RPMI7951 (cell line): ENCODE results near the gene TMEM138. TPM values are rescaled to one million over a fixed set of nuclear protein-coding genes. Genes with fewer than 3 reads are reported as not detected.

Source experiments
- DNase-seq: peaks from one replicate; pipeline ENCODE4 v3.0.0-alpha.2; 2012; ENCODE audit warnings: low read depth
- total RNA-seq: library from RNA; depleted of rRNA; stranded (reverse); fragments of >200 nt; shearing (Covaris generic); gene quantifications from 2 replicates; pipeline ENCODE4 v1.2.3, GENCODE V29; 2014; rRNA removed

TMEM138 gene
- total RNA-seq, result 62.4 and 99.0 TPM in 2 replicates

- DNase-seq, result peak; percentile 93
These were observed at the start of gene TMEM138, which contains the start of gene CYB561A3 for GRCh38 chr11:61361741-61362541. TSS of gene TMEM138 (plus strand) at chr11:61362374. CDS start at chr11:61364391, 2,017 bp downstream. TSS of gene CYB561A3 (minus strand) at chr11:61361882. CDS start at chr11:61356713, 5,169 bp downstream.

DNA sequence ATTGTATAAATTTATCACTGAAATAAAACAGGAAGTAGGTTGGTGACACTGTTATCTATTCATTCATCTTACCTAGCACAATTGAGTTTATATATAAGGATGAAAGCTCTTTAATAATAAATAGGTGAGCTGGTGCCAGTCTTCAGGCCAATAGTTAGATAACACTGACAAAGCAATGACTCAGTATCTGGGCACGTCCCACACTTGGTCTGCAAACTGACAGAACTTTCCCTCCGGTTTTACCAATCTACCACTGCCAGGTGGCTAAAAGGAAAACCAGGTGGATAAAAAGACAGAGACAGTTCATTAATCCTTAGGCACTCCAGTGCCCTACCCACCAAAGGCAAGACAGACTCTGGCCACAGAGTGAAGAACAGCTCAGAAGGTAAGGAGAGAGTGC lies 46.9 kb upstream of the TMEM138 start:
- no peak for DNase-seq

DNA sequence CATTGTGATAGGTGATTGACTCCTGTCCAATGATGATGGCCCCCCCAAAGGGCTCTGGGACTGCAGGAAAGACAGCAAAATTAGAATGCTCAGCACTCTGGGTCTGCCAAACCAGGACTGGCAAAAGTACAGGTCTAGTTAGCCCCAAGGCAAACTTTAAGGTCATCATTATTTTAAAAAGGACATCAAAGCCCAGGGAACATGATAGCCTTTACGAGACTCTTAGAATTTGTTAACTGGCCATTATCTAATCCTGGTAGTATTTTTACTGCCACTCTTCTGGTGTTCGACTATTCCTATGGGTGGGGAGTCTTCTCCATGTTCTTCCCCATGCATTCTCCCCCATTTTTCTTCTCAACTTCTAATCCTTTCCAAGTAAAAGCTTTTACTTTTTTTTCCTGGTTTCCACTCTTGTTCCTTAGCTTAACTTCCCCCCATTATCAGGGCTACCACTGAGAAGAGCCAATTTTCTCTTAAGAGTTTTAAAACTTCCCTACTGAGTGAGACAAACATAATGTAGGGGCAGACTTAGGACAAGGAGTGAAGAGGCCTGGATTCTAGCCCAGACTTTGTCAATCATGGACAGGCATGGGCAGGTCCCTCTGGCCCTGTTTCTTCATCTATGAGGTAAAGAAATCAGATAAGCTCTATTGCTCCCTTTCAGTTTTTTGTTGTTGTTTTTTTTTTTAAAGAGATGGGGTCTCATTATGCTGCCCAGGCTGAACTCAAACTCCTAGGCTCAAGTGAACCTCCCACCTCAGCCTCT lies 36.3 kb upstream of the TMEM138 start:
- DNase-seq, result no peak

- no peak for DNase-seq
These were observed 34.5 kb upstream of the TMEM138 start for GRCh38 chr11:61327669-61328071.

- no peak for DNase-seq
These were observed 33.8 kb upstream of the TMEM138 start for GRCh38 chr11:61328351-61328750.

- no peak for DNase-seq
These were observed 32.3 kb upstream of the TMEM138 start for GRCh38 chr11:61329871-61330270.

DNA sequence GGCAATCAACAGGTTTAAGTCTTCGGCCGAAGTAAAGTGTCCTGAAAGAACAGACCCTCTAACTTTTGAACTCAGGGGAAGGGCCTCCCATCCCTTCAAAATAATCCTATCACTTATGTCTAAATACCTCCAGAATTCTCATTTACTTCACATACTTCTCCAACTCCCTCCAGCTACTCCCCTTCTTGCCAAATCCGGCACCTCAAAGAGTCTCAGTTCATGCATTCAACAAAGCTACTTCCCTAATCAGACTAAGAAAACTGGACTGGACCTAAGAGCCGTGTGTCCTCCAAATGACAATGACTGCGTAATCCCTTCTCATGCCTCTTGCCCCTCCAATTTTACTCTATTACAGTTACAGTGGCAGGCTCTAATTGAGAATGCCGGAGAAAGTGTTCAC lies 30.5 kb upstream of the TMEM138 start:
- DNase-seq, result no peak

- peak; percentile 43 for DNase-seq
These were observed 29.8 kb upstream of the TMEM138 start for GRCh38 chr11:61332281-61332796.

GRCh38 chr11:61332797-61333549 lies 29.2 kb upstream of the TMEM138 start, which contains the start of the genes DDB1 and TKFC:
TSS of gene DDB1 (minus strand) at chr11:61333105. CDS start at chr11:61332968, 137 bp downstream.
TSS of gene TKFC (plus strand) at chr11:61333228. CDS start at chr11:61334729, 1,501 bp downstream.
- DNase-seq, result peak; percentile 91

GRCh38 chr11:61333550-61334433 lies 28.4 kb upstream of the TMEM138 start:
- no peak for DNase-seq

DNA sequence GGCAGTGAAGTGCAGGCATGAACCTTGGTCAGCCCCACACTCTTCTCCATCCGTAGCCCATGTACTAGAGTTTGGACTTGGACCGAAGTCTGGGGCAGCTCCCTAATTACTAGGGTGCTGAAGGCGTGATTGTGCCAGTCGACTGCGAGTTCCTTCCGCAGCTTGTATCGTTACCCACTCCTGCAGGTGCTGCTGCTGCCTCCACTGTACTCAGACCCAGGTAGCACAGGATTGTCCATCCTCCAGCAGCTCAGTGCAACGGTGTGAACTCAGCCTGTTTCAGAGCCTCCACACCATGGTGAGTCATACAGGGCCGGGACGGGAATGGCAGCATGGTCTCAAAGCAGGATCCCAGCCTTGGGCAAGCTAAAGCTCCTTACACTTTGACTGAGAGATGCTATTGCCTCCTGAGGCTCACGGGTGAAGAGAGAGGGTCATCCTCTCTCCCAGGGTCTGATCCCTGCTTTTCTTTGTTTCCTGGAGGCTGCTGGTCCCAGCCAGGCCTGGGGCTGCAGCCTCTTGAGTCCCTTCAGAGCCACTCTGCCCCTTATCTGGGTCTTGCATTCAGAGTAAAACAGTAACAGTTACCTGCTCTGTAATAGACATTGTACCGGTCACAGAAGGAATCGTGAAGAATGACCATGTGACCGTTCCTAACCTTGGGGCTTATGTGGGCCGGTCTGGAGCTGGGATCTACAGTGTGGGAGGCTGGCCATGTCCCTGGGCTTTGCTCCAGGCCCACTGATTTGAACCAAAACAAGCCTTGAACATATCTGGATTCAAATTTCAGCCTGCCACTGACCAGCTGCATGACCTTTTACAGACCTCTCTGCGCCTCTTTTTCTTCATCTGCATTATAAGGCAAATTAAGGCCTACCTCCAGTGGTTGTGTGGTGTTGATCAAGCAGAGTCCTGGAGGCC lies 27.5 kb upstream of the TMEM138 start:
- peak; percentile 62 for DNase-seq

GRCh38 chr11:61335355-61335710 lies 26.8 kb upstream of the TMEM138 start:
- no peak for DNase-seq

DNA sequence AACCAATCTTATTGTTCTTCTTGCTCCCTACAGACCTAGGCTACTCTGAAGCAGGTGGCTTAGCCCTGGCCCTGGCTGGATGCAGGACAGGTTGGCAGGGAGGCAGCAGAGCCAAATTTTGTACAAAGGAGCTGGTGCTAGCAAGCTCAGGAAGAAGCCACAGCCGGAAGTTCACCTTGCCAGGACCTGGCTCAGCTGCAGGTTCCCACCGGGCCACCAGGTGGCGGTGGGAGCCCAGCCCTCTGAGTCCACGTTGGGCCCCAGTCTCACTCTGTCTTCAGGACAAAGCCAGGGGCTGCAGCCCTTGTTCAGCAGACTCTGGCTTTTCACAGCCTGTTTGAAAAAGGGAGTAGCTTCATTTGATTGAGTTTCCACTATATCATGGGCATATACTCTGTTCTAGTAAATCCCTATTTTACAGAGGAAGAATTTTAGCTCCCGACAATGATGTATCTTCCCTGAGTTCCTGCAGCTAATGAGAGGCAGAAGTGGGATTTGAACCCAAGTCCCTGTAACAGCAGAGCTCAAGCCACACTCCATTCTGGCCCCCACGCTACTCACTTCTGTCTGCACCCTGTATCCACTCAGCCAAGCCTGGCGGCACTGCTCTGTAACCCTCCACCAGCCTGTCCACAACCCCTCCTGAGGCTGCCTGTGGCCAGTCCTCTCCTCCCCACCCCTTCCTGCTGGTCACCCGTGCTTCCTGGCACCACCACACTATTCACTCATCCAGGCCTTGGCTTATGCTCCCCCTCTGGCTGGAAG lies 25.8 kb upstream of the TMEM138 start:
- DNase-seq, result peak; percentile 68

- no peak for DNase-seq
These were observed 24.3 kb upstream of the TMEM138 start for GRCh38 chr11:61337706-61338470.

DNA sequence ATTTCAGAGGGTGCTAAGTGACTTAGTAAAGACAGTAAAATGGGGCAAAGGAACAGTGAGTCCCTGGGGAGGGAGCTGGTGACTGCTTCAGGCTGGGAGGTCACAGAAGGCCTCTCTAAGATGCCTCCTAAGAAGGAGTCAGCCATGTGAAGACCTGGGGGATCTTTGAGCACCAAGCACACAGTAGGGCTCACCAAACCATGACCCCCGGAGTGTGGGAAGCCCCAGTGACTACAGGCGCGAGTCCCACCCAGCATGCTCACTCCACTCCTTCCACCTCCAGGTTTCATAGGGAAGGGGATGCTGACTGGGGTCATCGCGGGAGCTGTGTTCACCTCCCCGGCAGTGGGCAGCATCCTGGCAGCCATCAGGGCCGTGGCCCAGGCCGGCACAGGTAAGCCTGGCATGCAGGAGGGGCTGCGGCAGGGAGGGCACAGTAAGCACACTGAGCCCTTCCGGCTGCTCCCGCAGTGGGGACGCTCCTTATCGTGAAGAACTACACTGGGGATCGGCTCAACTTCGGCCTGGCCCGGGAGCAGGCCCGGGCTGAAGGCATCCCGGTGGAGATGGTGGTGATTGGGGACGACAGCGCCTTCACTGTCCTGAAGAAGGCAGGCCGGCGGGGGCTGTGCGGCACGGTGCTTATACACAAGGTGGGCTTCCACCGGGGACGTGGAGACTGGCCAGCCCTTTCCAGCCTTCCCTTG lies 23.2 kb upstream of the TMEM138 start:
- DNase-seq, result no peak

- no peak for DNase-seq
These were observed 22.7 kb upstream of the TMEM138 start for GRCh38 chr11:61339490-61339878.

DNA sequence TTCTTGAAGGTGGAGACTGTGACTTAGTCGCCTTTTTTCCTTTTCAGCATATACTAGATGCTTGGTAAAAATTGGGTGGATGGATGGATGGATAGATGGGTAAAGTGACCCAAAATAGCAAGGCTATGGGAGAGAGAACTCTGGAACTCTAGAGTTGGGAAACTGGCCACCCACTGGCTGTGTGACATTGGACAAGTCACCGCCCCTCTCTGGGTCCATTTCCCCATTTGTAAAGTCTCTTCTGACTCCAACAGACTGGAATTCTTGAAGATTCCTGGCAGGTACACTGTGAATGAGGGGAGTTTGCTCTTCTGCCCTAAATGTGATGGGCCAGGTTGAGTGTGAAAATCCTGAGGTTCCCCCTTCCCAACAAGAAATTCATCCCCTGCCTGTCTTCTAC lies 21.2 kb upstream of the TMEM138 start:
- no peak for DNase-seq
